NCI-H446 treated with DMSO at 0.1 percent for 48 hours (cell line): ENCODE results near the gene TANC1.
"Not testable (repeated sequence)": the region's sequence is repeated elsewhere in the genome, so short reads cannot be mapped to it uniquely, and the experiment has no call there.

Experiments used
- DNase-seq: peaks from one replicate; lab custom pipeline; 2025; lab: John Stamatoyannopoulos, UW

The TANC1 gene

GRCh38 chr2:159089543-159089942, 121.1 kb downstream of the TANC1 start:
- no peak for DNase-seq

GRCh38 chr2:159090514-159091201, 122.2 kb downstream of the TANC1 start:
- no peak for DNase-seq

- DNase-seq: no peak
These were observed 122.9 kb downstream of the TANC1 start for GRCh38 chr2:159091381-159091780.

- no peak for DNase-seq
These were observed 123.5 kb downstream of the TANC1 start for GRCh38 chr2:159091976-159092375.

GRCh38 chr2:159093497-159093896, 125.1 kb downstream of the TANC1 start:
- no peak for DNase-seq

- no peak for DNase-seq
These were observed 125.8 kb downstream of the TANC1 start for GRCh38 chr2:159094173-159094737.

- no peak for DNase-seq
These were observed 127.4 kb downstream of the TANC1 start for GRCh38 chr2:159095813-159096212.

- not testable (repeated sequence) for DNase-seq
These were observed 127.9 kb downstream of the TANC1 start for GRCh38 chr2:159096302-159096855.

- DNase-seq: no peak
These were observed 128.5 kb downstream of the TANC1 start for GRCh38 chr2:159096901-159097300.

GRCh38 chr2:159098361-159098760, 129.9 kb downstream of the TANC1 start:
- no peak for DNase-seq

- no peak for DNase-seq
These were observed 130.5 kb downstream of the TANC1 start for GRCh38 chr2:159098921-159099411.

- DNase-seq: no peak
These were observed 133.5 kb downstream of the TANC1 start for GRCh38 chr2:159101755-159102489.

- no peak for DNase-seq
These were observed 135.0 kb downstream of the TANC1 start for GRCh38 chr2:159103411-159103810.

- DNase-seq: no peak
These were observed 137.7 kb downstream of the TANC1 start for GRCh38 chr2:159106109-159106508.

- DNase-seq: no peak
These were observed 139.9 kb downstream of the TANC1 start for GRCh38 chr2:159108181-159108893.

GRCh38 chr2:159109517-159109916, 141.1 kb downstream of the TANC1 start:
- no peak for DNase-seq

GRCh38 chr2:159110784-159111183, 142.3 kb downstream of the TANC1 start:
- no peak for DNase-seq

GRCh38 chr2:159111346-159111927, 143.0 kb downstream of the TANC1 start:
- no peak for DNase-seq

- no peak for DNase-seq
These were observed 146.4 kb downstream of the TANC1 start for GRCh38 chr2:159114835-159115234.

- DNase-seq: no peak
These were observed 148.5 kb downstream of the TANC1 start for GRCh38 chr2:159116922-159117321.

GRCh38 chr2:159117658-159118057, 149.2 kb downstream of the TANC1 start:
- DNase-seq: no peak
